H1 (cell line): ENCODE measurements around the gene LRRC8D. TPM values are rescaled to one million over a fixed set of nuclear protein-coding genes. Genes with fewer than 3 reads are reported as not detected.

Experiments
- CTCF ChIA-PET: fragments of 300-600 bp; sonication (Branson Sonifier 250); formaldehyde crosslinking; loops from one replicate; lab custom pipeline; 2021; ENCODE audit not compliant: partially characterized antibody; lab: Charles Lee
- POLR2A ChIA-PET: fragments of 300-600 bp; sonication (Branson Sonifier 250); formaldehyde crosslinking; loops from one replicate; lab custom pipeline; 2021; ENCODE audit warnings: inconsistent platforms; ENCODE audit not compliant: partially characterized antibody; lab: Charles Lee
- DNase-seq, 2 experiments: peaks; one replicate each; pipeline versions ENCODE4 v3.0.0 to v3.0.0-alpha.2; 2010 to 2022; ENCODE audit warnings: low spot score in 2 of 2, low read depth in 1 of 2, mixed read lengths in 1 of 2
- FAIRE-seq: peaks from 2 replicates; lab custom pipeline; 2011; peaks lifted over from hg19 to GRCh38; lab: Jason Lieb, UNC
- H2AFZ ChIP-seq: 2 replicates; pipeline ENCODE4 v1.8.1; 2012; ENCODE audit warnings: low read length, inconsistent platforms
- H2AK5ac ChIP-seq: 2 replicates; pipeline ENCODE4 v1.6.1; 2013; ENCODE audit warnings: low read depth, low read length
- H2BK120ac ChIP-seq: replicated peaks from 2 replicates; pipeline ENCODE3; 2013; ENCODE audit warnings: low read depth, low read length, inconsistent platforms
- H2BK12ac ChIP-seq: 2 replicates; pipeline ENCODE4 v1.6.1; 2013; ENCODE audit warnings: low read depth, low read length
- H2BK15ac ChIP-seq: 2 replicates; pipeline ENCODE4 v1.6.1; 2013; ENCODE audit warnings: low read length
- H2BK20ac ChIP-seq: 2 replicates; pipeline ENCODE4 v1.6.1; 2013; ENCODE audit warnings: low read length
- H2BK5ac ChIP-seq: 2 replicates; pipeline ENCODE4 v1.6.1; 2013; ENCODE audit warnings: low read depth, low read length
- H3K14ac ChIP-seq: 2 replicates; pipeline ENCODE4 v1.6.1; 2013; ENCODE audit warnings: inconsistent platforms; ENCODE audit not compliant: insufficient read length
- H3K18ac ChIP-seq: 2 replicates; pipeline ENCODE4 v1.6.1; 2013; ENCODE audit warnings: low read length; ENCODE audit errors: extremely low read depth
- H3K23ac ChIP-seq: 2 replicates; pipeline ENCODE4 v1.6.1; 2013; ENCODE audit warnings: inconsistent platforms; ENCODE audit not compliant: insufficient read length
- H3K23me2 ChIP-seq: 2 replicates; pipeline ENCODE4 v1.6.1; 2013; ENCODE audit warnings: low read depth, low read length
- H3K27ac ChIP-seq: 2 replicates; pipeline ENCODE4 v1.6.1; 2011; ENCODE audit warnings: low read depth, low read length, inconsistent platforms
- H3K27me3 ChIP-seq, 4 experiments: replicated peaks in 1 of 4; 1 replicate in 1 of 4; 2 replicates in 3 of 4; pipeline versions ENCODE4 v1.6.1 to v1.8.1; 2011 to 2013; ENCODE audit warnings: low read length in 3 of 4, mild to moderate bottlenecking in 3 of 4, inconsistent platforms in 2 of 4, mixed read lengths in 2 of 4, moderate library complexity in 1 of 4; ENCODE audit not compliant: control insufficient read depth in 3 of 4, insufficient read depth in 3 of 4; ENCODE audit errors: extremely low read depth in 1 of 4
- H3K36me3 ChIP-seq, 4 experiments: 2 replicates each; pipeline versions ENCODE4 v1.6.1 to v1.8.1; 2011 to 2013; ENCODE audit warnings: mild to moderate bottlenecking in 4 of 4, low read length in 3 of 4, moderate library complexity in 2 of 4, control low read depth in 1 of 4, inconsistent platforms in 1 of 4; ENCODE audit not compliant: insufficient read depth in 4 of 4, control insufficient read depth in 2 of 4
- H3K4ac ChIP-seq: replicated peaks from 2 replicates; pipeline ENCODE3; 2013; ENCODE audit warnings: low read length, low read depth, mixed read lengths, inconsistent platforms; ENCODE audit not compliant: insufficient read length
- H3K4me1 ChIP-seq, 4 experiments: replicated peaks in 1 of 4; 1 replicate in 1 of 4; 2 replicates in 3 of 4; pipeline versions ENCODE4 v1.6.1 to v1.8.1; 2011 to 2013; ENCODE audit warnings: low read length in 3 of 4, inconsistent platforms in 2 of 4, mixed read lengths in 1 of 4; ENCODE audit not compliant: insufficient read depth in 4 of 4, control insufficient read depth in 3 of 4
- H3K4me2 ChIP-seq, 2 experiments: 2 replicates each; pipeline versions ENCODE4 v1.6.1 to v1.8.1; 2011 to 2013; ENCODE audit warnings: low read depth in 2 of 2, low read length in 2 of 2, control low read depth in 1 of 2, inconsistent platforms in 1 of 2, mild to moderate bottlenecking in 1 of 2; ENCODE audit not compliant: insufficient read depth in 1 of 2
- H3K4me3 ChIP-seq, 4 experiments: fragments of 200-600, 300-600 bp in 1 of 4; sonication (generic), shearing (Covaris generic), sonication (Bioruptor Twin) in 1 of 4; 2 replicates each; pipeline versions ENCODE4 v1.5.1 to v1.8.1; 2011 to 2016; ENCODE audit warnings: low read length in 4 of 4, low read depth in 3 of 4, control low read depth in 2 of 4, inconsistent platforms in 2 of 4, mild to moderate bottlenecking in 2 of 4, mixed read lengths in 1 of 4, moderate library complexity in 1 of 4; ENCODE audit not compliant: insufficient read depth in 2 of 4; ENCODE audit errors: extremely low read depth in 1 of 4
- H3K56ac ChIP-seq: replicated peaks from 2 replicates; pipeline ENCODE3; 2013; ENCODE audit warnings: low read depth, mild to moderate bottlenecking, mixed read lengths, low read length, inconsistent platforms; ENCODE audit not compliant: insufficient read length
- H3K79me1 ChIP-seq: 2 replicates; pipeline ENCODE4 v1.6.1; 2013; ENCODE audit warnings: low read depth, low read length, control low read depth
- H3K79me2 ChIP-seq, 2 experiments: 2 replicates each; pipeline versions ENCODE4 v1.6.1 to v1.8.1; 2012 to 2013; ENCODE audit warnings: low read length in 2 of 2, mild to moderate bottlenecking in 2 of 2, inconsistent platforms in 1 of 2; ENCODE audit not compliant: insufficient read depth in 2 of 2, control insufficient read depth in 1 of 2
- H3K9ac ChIP-seq, 4 experiments: replicated peaks in 1 of 4; 1 replicate in 1 of 4; 2 replicates in 3 of 4; pipeline versions ENCODE4 v1.6.1 to v1.8.1; 2011 to 2013; ENCODE audit warnings: low read depth in 3 of 4, low read length in 3 of 4, control low read depth in 2 of 4, mild to moderate bottlenecking in 2 of 4, moderate library complexity in 2 of 4, inconsistent platforms in 1 of 4; ENCODE audit errors: extremely low read depth in 1 of 4
- H3K9me3 ChIP-seq, 2 experiments: 2 replicates each; pipeline versions ENCODE4 v1.6.1 to v1.8.1; 2012 to 2013; ENCODE audit warnings: mild to moderate bottlenecking in 2 of 2, moderate library complexity in 2 of 2, control low read depth in 1 of 2, inconsistent platforms in 1 of 2, low read depth in 1 of 2, low read length in 1 of 2, mixed read lengths in 1 of 2; ENCODE audit not compliant: insufficient read depth in 2 of 2
- H4K20me1 ChIP-seq, 2 experiments: replicated peaks in 1 of 2; 2 replicates each; pipeline versions ENCODE3 to v1.8.1; 2011 to 2013; ENCODE audit warnings: inconsistent platforms in 2 of 2, low read length in 2 of 2, mild to moderate bottlenecking in 1 of 2; ENCODE audit not compliant: insufficient read depth in 2 of 2, control insufficient read depth in 1 of 2
- H4K5ac ChIP-seq: 2 replicates; pipeline ENCODE4 v1.6.1; 2013; ENCODE audit warnings: low read length, low read depth, mixed read lengths, inconsistent platforms; ENCODE audit not compliant: insufficient read length
- H4K8ac ChIP-seq: 2 replicates; pipeline ENCODE4 v1.8.0; 2013; ENCODE audit warnings: mild to moderate bottlenecking, moderate library complexity, low read length, inconsistent platforms; ENCODE audit not compliant: insufficient read depth; ENCODE audit errors: extremely low read depth
- H4K91ac ChIP-seq: replicated peaks from 2 replicates; pipeline ENCODE3; 2013; ENCODE audit warnings: low read length, mixed read lengths, inconsistent platforms; ENCODE audit not compliant: insufficient read length
- CHD2 ChIP-seq: IDR thresholded peaks from 2 replicates; pipeline ENCODE4 v1.6.1; 2012; ENCODE audit warnings: low read length, improper control_type of control experiment
- CREB1 ChIP-seq: IDR thresholded peaks from 2 replicates; pipeline ENCODE4 v1.6.1; 2012; ENCODE audit warnings: inconsistent platforms
- CTBP2 ChIP-seq: IDR thresholded peaks from 2 replicates; pipeline ENCODE4 v1.7.0; 2011; ENCODE audit warnings: borderline replicate concordance, mild to moderate bottlenecking, moderate library complexity, mixed read lengths, low read length; ENCODE audit not compliant: insufficient read depth, insufficient read length
- EGR1 ChIP-seq: IDR thresholded peaks from 2 replicates; pipeline ENCODE4 v1.6.1; 2011; ENCODE audit warnings: low read depth, low read length, borderline replicate concordance
- EZH2 ChIP-seq: fragments of 200-600 bp; sonication (generic); IDR thresholded peaks from 2 replicates; pipeline ENCODE4 v1.7.1; 2012; ENCODE audit warnings: low read depth, mild to moderate bottlenecking, moderate library complexity, low read length, inconsistent platforms; ENCODE audit not compliant: severe bottlenecking
- GABPA ChIP-seq: IDR thresholded peaks from 2 replicates; pipeline ENCODE4 v1.6.1; 2011; ENCODE audit warnings: mild to moderate bottlenecking, low read length, moderate library complexity, borderline replicate concordance; ENCODE audit not compliant: insufficient read depth
- JUN ChIP-seq: IDR thresholded peaks from 2 replicates; pipeline ENCODE4 v1.6.1; 2011; ENCODE audit warnings: low read depth, mild to moderate bottlenecking, improper control_type of control experiment, low read length
- POU5F1 ChIP-seq: IDR thresholded peaks from 2 replicates; pipeline ENCODE4 v1.6.1; 2011; ENCODE audit warnings: low read depth, mild to moderate bottlenecking, low read length, moderate library complexity
- SAP30 ChIP-seq: fragments of 300-600 bp; sonication (generic); IDR thresholded peaks from 2 replicates; pipeline ENCODE4 v1.7.1; 2012; ENCODE audit warnings: low read length, moderate library complexity, mild to moderate bottlenecking, inconsistent platforms; ENCODE audit not compliant: insufficient read depth, insufficient replicate concordance
- SP4 ChIP-seq: IDR thresholded peaks from 2 replicates; pipeline ENCODE4 v1.6.1; 2012; ENCODE audit warnings: low read length, inconsistent platforms
- ZNF274 ChIP-seq: IDR thresholded peaks from 2 replicates; pipeline ENCODE4 v1.7.0; 2012; ENCODE audit warnings: low read length, borderline replicate concordance; ENCODE audit errors: extremely low read depth
- polyA plus RNA-seq, 7 experiments: library from polyadenylated mRNA; depleted of rRNA in 3 of 7; stranded (reverse) in 5 of 7; unstranded in 2 of 7; fragments of >200 nt in 5 of 7; fragments of 200-250 nt in 2 of 7; gene quantifications; 1 replicate in 5 of 7; 2 replicates in 1 of 7; 4 replicates in 1 of 7; pipeline versions ENCODE4 v1.2.1 to v1.2.3, GENCODE V29; 2011 to 2013; ENCODE audit warnings: missing spikeins in 2 of 7, mixed read lengths in 2 of 7
- total RNA-seq: library from RNA; stranded (reverse); fragmentation: NEBNext Ultra II Directional; extraction: Animal tissue kit (Norgen Biotek cat#: 25700); gene quantifications from 2 replicates; pipeline ENCODE4 v1.2.1, GENCODE V29; 2021

LRRC8D gene
- total and polyA plus RNA-seq, 2 of the 8 experiments (the other 6 are each of a cell fraction or from before 2014, with no cell fraction given), result 42.0 to 58.5 TPM

DNA sequence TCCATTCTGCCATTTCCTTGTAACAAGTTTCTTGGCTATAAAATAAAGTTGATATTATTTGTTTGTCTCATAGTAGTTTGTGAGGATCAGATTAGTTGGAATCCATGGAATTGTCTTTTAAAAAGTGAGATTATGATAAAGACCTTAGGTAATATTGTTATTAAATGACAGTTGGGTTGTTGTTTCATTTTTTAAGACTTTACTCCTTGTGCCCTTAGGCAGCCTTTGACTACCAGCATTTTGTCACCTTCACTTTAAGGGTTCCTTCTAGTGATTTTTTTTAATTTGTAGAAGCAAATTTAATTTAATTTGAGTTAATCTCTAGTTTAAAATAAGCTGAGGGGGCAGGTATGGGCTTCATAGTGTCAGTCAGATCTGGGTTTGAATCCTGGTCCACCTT is 89.4 kb downstream of the LRRC8D start:
- no peak overlapping the region for H2AK5ac ChIP-seq
- peak overlapping the region; percentile 16 for H2BK120ac ChIP-seq
- H2BK20ac ChIP-seq, result no peak overlapping the region
- H4K8ac ChIP-seq, result no peak overlapping the region
- H3K14ac ChIP-seq, result no peak overlapping the region
- no peaks in the 10 kb centered on the region for H3K23me2 ChIP-seq
- ChIA-PET CTCF (interaction anchor here (0.6 to 1.6 kb wide), 2 partner anchors 33 to 106 kb away, joined by 3 to 5 read pairs; no protein-coding TSS in a partner anchor), POLR2A (interaction anchor here (0.7 to 1.7 kb wide), 7 partner anchors 9 to 44 kb away, joined by 3 to 6 read pairs (median 3); no protein-coding TSS in a partner anchor)
- no peaks in the 10 kb centered on the region for H3K9me3 ChIP-seq
- DNase-seq (no peak), FAIRE-seq (no peak)
- H2BK5ac ChIP-seq, result peak overlapping the region; percentile 64; the same call in 1 of the 2 replicates
- H3K79me1 ChIP-seq, result peaks cover 2% of the 10 kb centered on the region; the same call in 1 of the 2 replicates
- H3K4me1 ChIP-seq, result peaks cover 15 to 36% (median 32%) of the 10 kb centered on the region in 4 experiments; a peak in 6 of 7 replicates
- H3K23ac ChIP-seq, result no peak overlapping the region
- peak overlapping the region in 2 of 4 experiments; percentile 2 to 45; a peak in 1 of 7 replicates for H3K9ac ChIP-seq
- no peak overlapping the region for H4K91ac ChIP-seq
- TF ChIP-seq POU5F1 (no peak), SAP30 (no peak), SP4 (no peak), CREB1 (no peak), GABPA (no peak), EGR1 (no peak), EZH2 (no peak), CHD2 (no peak), CTBP2 (no peak), ZNF274 (no peak), JUN (no peak)
- H4K20me1 ChIP-seq, result no peaks in the 10 kb centered on the region
- peak overlapping the region; percentile 70; the same call in 1 of the 2 replicates for H3K27ac ChIP-seq
- H3K56ac ChIP-seq, result no peak overlapping the region
- H2BK15ac ChIP-seq, result no peak overlapping the region
- 0 out of 2 replicates have a peak overlapping the region, but pooled peaks have one; percentile 52 for H3K18ac ChIP-seq
- H3K4me3 ChIP-seq, result peak overlapping the region in 1 of 4 experiments; percentile 36; a peak in 1 of 8 replicates
- H3K79me2 ChIP-seq, result peaks cover 0 to 56% of the 10 kb centered on the region in 2 experiments; a peak in 3 of 4 replicates
- no peaks in the 10 kb centered on the region for H3K36me3 ChIP-seq
- peak overlapping the region; percentile 80 for H4K5ac ChIP-seq
- H3K4ac ChIP-seq, result no peak overlapping the region
- H3K4me2 ChIP-seq, result peak overlapping the region; percentile 33 to 61
- H2BK12ac ChIP-seq, result no peak overlapping the region
- H2AFZ ChIP-seq, result no peak overlapping the region
- no peaks in the 10 kb centered on the region for H3K27me3 ChIP-seq
